ENCODE data around the gene KIF1A. TPM values are rescaled to one million over a fixed set of nuclear protein-coding genes. Genes with fewer than 3 reads are reported as not detected.

Gene KIF1A
- total and polyA plus RNA-seq, 2 of the 8 experiments (the other 6 are each of a cell fraction or from before 2014, with no cell fraction given) = 61.3 to 281 TPM

GRCh38 chr2:240817496-240818292 lies 2.3 kb downstream of the KIF1A start:
- Histone ChIP-seq H2BK12ac (ENCODE audit: low read depth, low read length) (no peak overlapping the region), H2BK120ac (replicated peaks; ENCODE audit: low read depth, low read length) (peak overlapping the region; percentile 63), H2BK15ac (ENCODE audit: low read length) (no peak overlapping the region; the same call in 1 of the 2 replicates), H4K20me1 (replicated peaks in 1 of 2; ENCODE audit: control insufficient read depth in 1 of 2, insufficient read depth in 2 of 2, low read length in 2 of 2) (peaks cover 25 to 32% of the 10 kb centered on the region in 2 experiments), H3K18ac (ENCODE audit: extremely low read depth, low read length) (peak overlapping the region; percentile 88), H2BK5ac (ENCODE audit: low read depth, low read length) (no peak overlapping the region), H3K14ac (ENCODE audit: insufficient read length) (no peak overlapping the region), H3K36me3 (ENCODE audit: control insufficient read depth in 2 of 4, insufficient read depth in 4 of 4, low read length in 3 of 4) (peaks cover 2 to 15% (median 5%) of the 10 kb centered on the region in 4 experiments; a peak in 6 of 8 replicates), H3K4me1 (replicated peaks in 1 of 4; ENCODE audit: control insufficient read depth in 3 of 4, insufficient read depth in 4 of 4, low read length in 3 of 4) (peaks cover 0 to 20% (median 16%) of the 10 kb centered on the region in 4 experiments; a peak in 6 of 7 replicates), H2BK20ac (ENCODE audit: low read length) (no peak overlapping the region; the same call in 1 of the 2 replicates), H3K4ac (replicated peaks; ENCODE audit: insufficient read length, low read depth, low read length) (peak overlapping the region; percentile 99), H2AK5ac (ENCODE audit: low read depth, low read length) (peak overlapping the region; percentile 95; the same call in 1 of the 2 replicates), H2AFZ (ENCODE audit: low read length) (no peak overlapping the region), H3K23me2 (ENCODE audit: low read depth, low read length) (peaks cover 9% of the 10 kb centered on the region; the same call in 1 of the 2 replicates), H4K5ac (ENCODE audit: insufficient read length, low read depth, low read length) (peak overlapping the region; percentile 87), H3K9me3 (ENCODE audit: insufficient read depth in 2 of 2, low read depth in 1 of 2, low read length in 1 of 2) (peaks cover 0 to 5% of the 10 kb centered on the region in 2 experiments; a peak in 1 of 4 replicates), H3K23ac (ENCODE audit: insufficient read length) (no peak overlapping the region), H3K4me3 (ENCODE audit: extremely low read depth in 1 of 4, insufficient read depth in 2 of 4, low read depth in 3 of 4, low read length in 4 of 4) (peak overlapping the region; percentile 69 to 100 (median 80); a peak in 6 of 8 replicates), H4K8ac (ENCODE audit: extremely low read depth, insufficient read depth, low read length) (peak overlapping the region; percentile 81), H3K9ac (replicated peaks in 1 of 4; ENCODE audit: extremely low read depth in 1 of 4, low read depth in 3 of 4, low read length in 3 of 4) (no peak overlapping the region), H3K27me3 (replicated peaks in 1 of 4; ENCODE audit: control insufficient read depth in 3 of 4, extremely low read depth in 1 of 4, insufficient read depth in 3 of 4, low read length in 3 of 4) (peaks cover 0 to 2% (median 0%) of the 10 kb centered on the region in 4 experiments; a peak in 1 of 7 replicates), H4K91ac (replicated peaks; ENCODE audit: insufficient read length, low read length) (peak overlapping the region; percentile 96), H3K79me2 (ENCODE audit: control insufficient read depth in 1 of 2, insufficient read depth in 2 of 2, low read length in 2 of 2) (peaks cover 44 to 61% of the 10 kb centered on the region in 2 experiments), H3K56ac (replicated peaks; ENCODE audit: insufficient read length, low read depth, low read length) (no peak overlapping the region), H3K79me1 (ENCODE audit: low read depth, low read length) (peaks cover 15% of the 10 kb centered on the region), H3K27ac (ENCODE audit: low read depth, low read length) (peak overlapping the region; percentile 84; the same call in 1 of the 2 replicates), H3K4me2 (ENCODE audit: insufficient read depth in 1 of 2, low read depth in 2 of 2, low read length in 2 of 2) (peak overlapping the region; percentile 73 to 99)
- DNase-seq (ENCODE audit: low read depth in 1 of 2, low spot score in 2 of 2) (no peak), FAIRE-seq (no peak)
- POLR2A ChIA-PET (ENCODE audit: partially characterized antibody) = interaction anchor here (0.5 to 4.3 kb wide), 10 partner anchors 10 to 867 kb away, joined by 3 to 52 read pairs (median 6); no protein-coding TSS in a partner anchor
- 87% methylated on average over 18 of the region's 19 CpGs; no CpG with 5 or more reads in 1 of the 2 experiments for WGBS, 2 experiments (ENCODE audit: extremely low coverage in 1 of 2, insufficient coverage in 1 of 2, insufficient read length in 1 of 2, insufficient replicate concordance in 2 of 2, low coverage in 1 of 2, low lambda C conversion rate in 2 of 2, missing lambda C conversion rate in 1 of 2)
- 0 out of 2 replicates have a peak, but pooled peaks have one; percentile 4 for TF ChIP-seq POLR2AphosphoS5 (IDR thresholded peaks at IDR 0.05; ENCODE audit: low read depth, low read length)
- TF ChIP-seq POLR2A (IDR thresholded peaks at IDR 0.05; ENCODE audit: control extremely low read depth in 1 of 2, low read depth in 2 of 2, low read length in 2 of 2) = peak in 1 of 2 experiments; percentile 50; a peak in 1 of 3 replicates
- no peak for TF ChIP-seq BRCA1 (IDR thresholded peaks at IDR 0.05; ENCODE audit: low read depth, low read length)
- CTCF ChIA-PET (ENCODE audit: partially characterized antibody) = interaction anchor here (0.6 to 1.1 kb wide), 4 partner anchors 10 to 829 kb away, joined by 3 to 4 read pairs (median 3); no protein-coding TSS in a partner anchor
